Esophagus muscularis mucosa (tissue), 4 donors: ENCODE results near the gene CHCHD6. TPM values are rescaled to one million over a fixed set of nuclear protein-coding genes. Genes with fewer than 3 reads are reported as not detected.

ENCODE experiments used
- DNase-seq: peaks from one replicate; pipeline ENCODE4 v3.0.0-alpha.2; 2017; ENCODE audit errors: extremely low spot score
- H3K27ac ChIP-seq, 4 donors: fragments of 200-600 bp; sonication (generic); replicated peaks in 1 of 4; 1 replicate in 3 of 4; 2 replicates in 1 of 4; pipeline ENCODE4 v1.5.1; 2016 to 2019; ENCODE audit warnings: mild to moderate bottlenecking in 1 of 4
- H3K27me3 ChIP-seq, 4 donors: fragments of 200-600 bp; sonication (generic); one replicate each; pipeline versions ENCODE4 v1.5.1 to v1.6.0; 2016 to 2019
- H3K36me3 ChIP-seq, 4 donors: fragments of 200-600 bp; sonication (generic); one replicate each; pipeline ENCODE4 v1.5.1; 2016 to 2019
- H3K4me1 ChIP-seq, 4 donors: fragments of 200-600 bp; sonication (generic); one replicate each; pipeline ENCODE4 v1.5.1; 2016 to 2019
- H3K4me3 ChIP-seq, 4 donors: fragments of 200-600 bp; sonication (generic); 1 replicate in 2 of 4; 2 replicates in 2 of 4; pipeline ENCODE4 v1.5.1; 2016 to 2019; ENCODE audit warnings: mild to moderate bottlenecking in 4 of 4, moderate library complexity in 1 of 4
- H3K9me3 ChIP-seq, 4 donors: fragments of 200-600 bp; sonication (generic); 1 replicate in 3 of 4; 2 replicates in 1 of 4; pipeline ENCODE4 v1.5.1; 2016 to 2019
- CTCF ChIP-seq, 3 experiments: fragments of 200-600 bp in 2 of 3; fragments of 450-650 bp in 1 of 3; sonication (generic) in 2 of 3; IDR thresholded peaks; one replicate each; pipeline ENCODE4 v1.5.1; 2017 to 2019; ENCODE audit warnings: antibody characterized with exemption in 3 of 3, mild to moderate bottlenecking in 2 of 3, moderate library complexity in 1 of 3
- EP300 ChIP-seq: sonication (generic); formaldehyde crosslinking; IDR thresholded peaks from one replicate; pipeline ENCODE4 v1.6.1; 2017; ENCODE audit warnings: antibody characterized with exemption
- POLR2A ChIP-seq: fragments of 450-650 bp; IDR thresholded peaks from one replicate; pipeline ENCODE4 v1.6.1; 2017; ENCODE audit warnings: antibody characterized with exemption, moderate library complexity, mild to moderate bottlenecking, low read depth
- POLR2AphosphoS5 ChIP-seq, 2 donors: sonication (generic); formaldehyde crosslinking; IDR thresholded peaks; one replicate each; pipeline ENCODE4 v1.6.1; 2017; ENCODE audit warnings: antibody characterized with exemption in 2 of 2
- WGBS: methylation state at CpG from one replicate; pipeline ENCODE4 v1.1.5; 2018; 5-methylcytosine and 5-hydroxymethylcytosine counted together
- intact Hi-C: fragments of 100-400 bp; cut with DNase I; formaldehyde crosslinking; loops from one replicate; pipeline ENCODE4 v1.15.1; 2023
- total RNA-seq, 4 donors: library from RNA; depleted of rRNA; stranded (reverse); fragments of >200 nt; gene quantifications; one replicate each; pipeline versions ENCODE4 v1.1.0 to v1.2.1, GENCODE V29; 2016

The CHCHD6 gene
- total RNA-seq, 4 donors from 2014 or later = 10.3 to 13.4 (median 12.1) TPM

GRCh38 chr3:126723801-126724200, 19.8 kb downstream of the CHCHD6 start:
- Histone ChIP-seq H3K9me3 (no peaks in the 10 kb centered on the region), H3K4me3 (no peak overlapping the region)

GRCh38 chr3:126728680-126729079, 24.6 kb downstream of the CHCHD6 start:
- WGBS = 90% methylated on average over 1 of the region's 1 CpG
- no peak for DNase-seq
- intact Hi-C loops = no loop called here
- Histone ChIP-seq H3K4me3 (no peak overlapping the region), H3K36me3 (peaks cover 10 to 37% (median 18%) of the 10 kb centered on the region in 4 donors), H3K27me3 (no peaks in the 10 kb centered on the region), H3K4me1 (no peaks in the 10 kb centered on the region), H3K9me3 (no peaks in the 10 kb centered on the region), H3K27ac (no peak overlapping the region)
- TF ChIP-seq POLR2A = no peak
- TF ChIP-seq CTCF (IDR thresholded peaks at IDR 0.05) = no peak
- no peak for TF ChIP-seq EP300
- no peak for TF ChIP-seq POLR2AphosphoS5 (IDR thresholded peaks at IDR 0.05)

More at GRCh38 chr3:126723801-126724200, 19.8 kb downstream of the CHCHD6 start:
- no peaks in the 10 kb centered on the region for H3K4me1 ChIP-seq
- intact Hi-C loops = no loop called here
- H3K27ac ChIP-seq = no peak overlapping the region
- no peak for DNase-seq
- H3K27me3 ChIP-seq = no peaks in the 10 kb centered on the region
- TF ChIP-seq POLR2AphosphoS5 (IDR thresholded peaks at IDR 0.05) (no peak), CTCF (IDR thresholded peaks at IDR 0.05) (no peak), EP300 (no peak), POLR2A (no peak)
- H3K36me3 ChIP-seq = peaks cover 0 to 22% (median 10%) of the 10 kb centered on the region in 4 donors
- 89% methylated on average over 1 of the region's 1 CpG for WGBS

GRCh38 chr3:126730376-126730775, 26.3 kb downstream of the CHCHD6 start:
- no peaks in the 10 kb centered on the region for H3K27me3 ChIP-seq
- intact Hi-C loops = no loop called here
- no peaks in the 10 kb centered on the region for H3K9me3 ChIP-seq
- WGBS = 95% methylated on average over 7 of the region's 7 CpGs
- no peak overlapping the region for H3K4me3 ChIP-seq
- H3K27ac ChIP-seq = no peak overlapping the region
- H3K4me1 ChIP-seq = no peaks in the 10 kb centered on the region
- peaks cover 12 to 53% (median 26%) of the 10 kb centered on the region in 4 donors for H3K36me3 ChIP-seq
- TF ChIP-seq POLR2AphosphoS5 (IDR thresholded peaks at IDR 0.05) = no peak
- no peak for TF ChIP-seq CTCF (IDR thresholded peaks at IDR 0.05)
- TF ChIP-seq POLR2A = no peak
- no peak for TF ChIP-seq EP300
- no peak for DNase-seq

- WGBS = 55% methylated on average over 3 of the region's 3 CpGs
Observed at GRCh38 chr3:126731044-126731443, 27.0 kb downstream of the CHCHD6 start.

More at GRCh38 chr3:126731044-126731443, 27.0 kb downstream of the CHCHD6 start:
- Histone ChIP-seq H3K4me3 (no peak overlapping the region), H3K36me3 (peaks cover 12 to 60% (median 26%) of the 10 kb centered on the region in 4 donors), H3K27ac (no peak overlapping the region), H3K4me1 (no peaks in the 10 kb centered on the region), H3K9me3 (no peaks in the 10 kb centered on the region), H3K27me3 (no peaks in the 10 kb centered on the region)
- TF ChIP-seq POLR2A = no peak
- no peak for TF ChIP-seq EP300
- no peak for TF ChIP-seq POLR2AphosphoS5 (IDR thresholded peaks at IDR 0.05)
- TF ChIP-seq CTCF (IDR thresholded peaks at IDR 0.05) = no peak
- intact Hi-C loops = no loop called here
- no peak for DNase-seq
